Ovary (tissue), 3 donors: ENCODE data around the gene ARHGAP4.

Source experiments
- CTCF ChIP-seq, 3 donors: fragments of 450-650 bp in 2 of 3; fragments of 200-600 bp in 1 of 3; IDR thresholded peaks; one replicate each; pipeline versions ENCODE4 v1.5.1 to v1.8.0; 2016 to 2022; ENCODE audit warnings: antibody characterized with exemption in 3 of 3, mild to moderate bottlenecking in 1 of 3
- EP300 ChIP-seq: sonication (generic); formaldehyde crosslinking; IDR thresholded peaks from one replicate; pipeline ENCODE4 v1.6.1; 2017; ENCODE audit warnings: antibody characterized with exemption
- POLR2A ChIP-seq: fragments of 450-650 bp; IDR thresholded peaks from one replicate; pipeline ENCODE4 v1.6.1; 2017; ENCODE audit warnings: antibody characterized with exemption, mild to moderate bottlenecking, moderate library complexity
- donor health status: DM: no; HTN: no; CAD: no.

DNA sequence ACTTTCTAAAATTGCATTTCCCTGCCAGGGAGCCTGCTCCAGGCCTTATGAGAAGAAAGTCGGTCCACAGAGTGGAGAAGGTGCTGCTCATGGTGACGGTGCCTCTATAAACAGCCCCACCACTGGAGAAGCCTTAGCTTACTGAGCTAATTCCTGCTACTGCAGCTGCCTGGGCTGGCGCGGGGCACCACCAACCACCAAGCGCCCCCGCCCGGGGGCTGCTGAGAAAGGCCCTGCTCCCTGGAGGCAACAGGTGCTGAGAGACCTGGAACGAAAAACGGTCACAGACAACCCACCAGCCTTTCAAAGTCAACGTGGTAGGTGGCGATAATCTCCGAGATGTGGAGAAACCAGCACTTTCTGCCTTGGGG is 42.7 kb upstream of the ARHGAP4 start:
- TF ChIP-seq CTCF (IDR thresholded peaks at IDR 0.05) (no peak), POLR2A (no peak), EP300 (no peak)
